Measurements from ENCODE around the gene PDE8A. TPM values are rescaled to one million over a fixed set of nuclear protein-coding genes. Genes with fewer than 3 reads are reported as not detected.

PDE8A gene
- total and polyA plus RNA-seq, 2 donors (not counting 3 experiments of a cell fraction or from before 2014, with no cell fraction given): 21.3 to 45.7 TPM

DNA sequence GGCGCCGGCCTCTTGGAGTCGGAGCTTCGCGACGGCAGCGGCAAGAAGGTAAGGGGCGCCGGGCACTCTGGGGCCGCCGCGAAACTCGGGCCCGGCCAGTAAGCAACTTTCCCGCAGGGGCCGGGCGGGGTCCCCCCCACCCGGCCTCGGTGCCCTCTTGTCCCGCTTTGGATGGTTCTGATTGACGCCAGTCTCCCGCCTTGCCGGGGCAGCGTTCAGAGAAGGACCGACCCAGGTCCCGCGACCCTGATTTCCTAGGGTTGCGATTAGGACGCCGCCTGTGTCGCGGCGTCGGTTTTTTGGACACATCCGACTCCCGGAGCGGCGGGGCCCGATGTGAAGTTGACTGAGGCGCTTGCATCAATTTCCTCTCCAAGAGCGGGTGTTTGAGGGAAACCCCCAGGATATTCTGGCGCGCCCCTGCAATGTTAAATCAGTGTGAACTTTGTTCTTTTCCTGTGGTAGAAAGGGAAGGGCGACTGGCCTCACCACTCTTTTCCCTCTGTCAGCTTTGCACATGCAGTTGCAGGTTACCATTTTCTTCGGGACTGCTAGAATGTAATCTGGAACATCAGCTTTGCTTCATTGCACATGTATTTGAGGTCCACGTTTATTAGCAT is 755 bp downstream of the PDE8A start:
- peak overlapping the region; percentile 87 for H3K9ac ChIP-seq (replicated peaks; ENCODE audit: extremely low read depth, insufficient read depth, low read length)
- no TSS peak for BruUV-seq (replicated peaks)

DNA sequence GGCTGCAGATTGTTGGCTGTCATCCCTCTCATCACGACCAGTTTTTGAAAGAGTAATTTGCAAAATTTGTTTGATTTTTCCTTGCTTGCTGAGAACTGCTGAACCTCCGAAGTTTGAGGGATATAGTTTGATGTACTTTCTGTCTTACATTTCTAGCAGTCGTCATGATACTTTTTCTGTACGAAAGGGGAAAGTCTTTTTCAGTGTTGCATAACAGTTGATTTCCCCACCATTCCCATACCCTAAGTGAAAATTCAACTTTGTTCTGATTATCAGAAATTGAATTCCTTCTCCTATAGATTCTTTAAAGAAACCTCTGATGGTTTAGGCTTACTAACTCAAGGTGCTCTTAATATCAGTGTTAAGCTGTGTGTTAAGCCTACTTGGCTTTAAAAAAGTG is 1.6 kb downstream of the PDE8A start:
- POLR2A ChIA-PET: no interaction called here
- peak overlapping the region; percentile 98 for H3K4me2 ChIP-seq (ENCODE audit: insufficient read depth, low read length)
- peak overlapping the region in 2 of 3 experiments; percentile 84 to 86 for H3K4me3 ChIP-seq (replicated peaks in 1 of 3; ENCODE audit: insufficient read depth in 1 of 3, low read depth in 1 of 3, low read length in 3 of 3)
- FAIRE-seq: no peak
- no peaks in the 10 kb centered on the region for H3K27me3 ChIP-seq (ENCODE audit: control insufficient read depth in 2 of 2, insufficient read depth in 2 of 2, low read length in 2 of 2)
- no peak for TF ChIP-seq POLR2AphosphoS5 (IDR thresholded peaks at IDR 0.05; ENCODE audit: insufficient read depth, low read depth, low read length)
- no peak for TF ChIP-seq MYC (IDR thresholded peaks at IDR 0.05; ENCODE audit: low read depth, low read length)
- TF ChIP-seq, protein P1, sequence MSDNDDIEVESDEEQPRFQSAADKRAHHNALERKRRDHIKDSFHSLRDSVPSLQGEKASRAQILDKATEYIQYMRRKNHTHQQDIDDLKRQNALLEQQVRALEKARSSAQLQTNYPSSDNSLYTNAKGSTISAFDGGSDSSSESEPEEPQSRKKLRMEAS (IDR thresholded peaks at IDR 0.05; ENCODE audit: insufficient read depth, insufficient read length): no peak
- no peak for TF ChIP-seq POLR2A (IDR thresholded peaks at IDR 0.05; ENCODE audit: low read depth, low read length)
- no peak for TF ChIP-seq JUN (IDR thresholded peaks at IDR 0.05; ENCODE audit: borderline replicate concordance, insufficient read depth, insufficient read length, low read depth)
- TF ChIP-seq, protein P2, sequence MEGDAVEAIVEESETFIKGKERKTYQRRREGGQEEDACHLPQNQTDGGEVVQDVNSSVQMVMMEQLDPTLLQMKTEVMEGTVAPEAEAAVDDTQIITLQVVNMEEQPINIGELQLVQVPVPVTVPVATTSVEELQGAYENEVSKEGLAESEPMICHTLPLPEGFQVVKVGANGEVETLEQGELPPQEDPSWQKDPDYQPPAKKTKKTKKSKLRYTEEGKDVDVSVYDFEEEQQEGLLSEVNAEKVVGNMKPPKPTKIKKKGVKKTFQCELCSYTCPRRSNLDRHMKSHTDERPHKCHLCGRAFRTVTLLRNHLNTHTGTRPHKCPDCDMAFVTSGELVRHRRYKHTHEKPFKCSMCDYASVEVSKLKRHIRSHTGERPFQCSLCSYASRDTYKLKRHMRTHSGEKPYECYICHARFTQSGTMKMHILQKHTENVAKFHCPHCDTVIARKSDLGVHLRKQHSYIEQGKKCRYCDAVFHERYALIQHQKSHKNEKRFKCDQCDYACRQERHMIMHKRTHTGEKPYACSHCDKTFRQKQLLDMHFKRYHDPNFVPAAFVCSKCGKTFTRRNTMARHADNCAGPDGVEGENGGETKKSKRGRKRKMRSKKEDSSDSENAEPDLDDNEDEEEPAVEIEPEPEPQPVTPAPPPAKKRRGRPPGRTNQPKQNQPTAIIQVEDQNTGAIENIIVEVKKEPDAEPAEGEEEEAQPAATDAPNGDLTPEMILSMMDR (IDR thresholded peaks at IDR 0.05; ENCODE audit: extremely low read depth in 1 of 2, insufficient read depth in 1 of 2, low read depth in 1 of 2, low read length in 2 of 2): no peak
- no peak for TF ChIP-seq EZH2 (IDR thresholded peaks at IDR 0.05; ENCODE audit: borderline replicate concordance, low read depth, low read length, severe bottlenecking)
- no peak for TF ChIP-seq GATA2 (IDR thresholded peaks at IDR 0.05; ENCODE audit: insufficient read depth, insufficient read length, low read depth, low read length)
- peaks cover 16% of the 10 kb centered on the region for H3K4me1 ChIP-seq (ENCODE audit: control insufficient read depth, extremely low read depth, insufficient read depth, low read length)
- DNase-seq (ENCODE audit: low read depth, low spot score): peak; percentile 18
- no peaks in the 10 kb centered on the region for H3K9me3 ChIP-seq (replicated peaks; ENCODE audit: control insufficient read depth, insufficient read depth, low read length)
- CTCF ChIA-PET: interaction anchor here (0.8 to 4.0 kb wide), 10 partner anchors 20 to 384 kb away, joined by 3 to 21 read pairs (median 3); no protein-coding TSS in a partner anchor
- H3K27ac ChIP-seq (ENCODE audit: insufficient read depth, low read depth, low read length): no peak overlapping the region
- no peaks in the 10 kb centered on the region for H4K20me1 ChIP-seq (replicated peaks; ENCODE audit: control insufficient read depth, extremely low read depth, insufficient read depth, low read length)
- no peak overlapping the region for H2AFZ ChIP-seq (ENCODE audit: low read depth, low read length)
- H3K79me2 ChIP-seq (ENCODE audit: control insufficient read depth, insufficient read depth, low read length): peaks cover 48% of the 10 kb centered on the region
- H3K36me3 ChIP-seq (ENCODE audit: control insufficient read depth in 2 of 2, extremely low read depth in 1 of 2, insufficient read depth in 2 of 2, low read length in 2 of 2): no peaks in the 10 kb centered on the region
- no TSS peak for BruUV-seq (replicated peaks)
- dilution Hi-C loops (cut with MboI; ENCODE audit: extremely low pct_ligation_motif_present, low sequenced_read_pairs) (no loop called here), intact Hi-C loops (cut with micrococcal nuclease) (loop anchor here (5.0 kb wide), 1 partner anchor 44 kb away; no protein-coding TSS in a partner anchor)
- no peaks in the 10 kb centered on the region for H3K9me1 ChIP-seq (replicated peaks; ENCODE audit: control insufficient read depth, extremely low read depth, insufficient read depth, low read length)
- H3K9ac ChIP-seq (replicated peaks; ENCODE audit: extremely low read depth, insufficient read depth, low read length): no peak overlapping the region

More for the DNA sequence above, 755 bp downstream of the PDE8A start:
- Histone ChIP-seq H3K4me1 (ENCODE audit: control insufficient read depth, extremely low read depth, insufficient read depth, low read length) (peaks cover 16% of the 10 kb centered on the region), H3K9me3 (replicated peaks; ENCODE audit: control insufficient read depth, insufficient read depth, low read length) (no peaks in the 10 kb centered on the region), H4K20me1 (replicated peaks; ENCODE audit: control insufficient read depth, extremely low read depth, insufficient read depth, low read length) (no peaks in the 10 kb centered on the region), H3K4me2 (ENCODE audit: insufficient read depth, low read length) (peak overlapping the region; percentile 98), H3K79me2 (ENCODE audit: control insufficient read depth, insufficient read depth, low read length) (peaks cover 43% of the 10 kb centered on the region), H3K36me3 (ENCODE audit: control insufficient read depth in 2 of 2, extremely low read depth in 1 of 2, insufficient read depth in 2 of 2, low read length in 2 of 2) (no peaks in the 10 kb centered on the region), H2AFZ (ENCODE audit: low read depth, low read length) (peak overlapping the region; percentile 88), H3K4me3 (replicated peaks in 1 of 3; ENCODE audit: insufficient read depth in 1 of 3, low read depth in 1 of 3, low read length in 3 of 3) (peak overlapping the region; percentile 63 to 86 (median 84)), H3K27ac (ENCODE audit: insufficient read depth, low read depth, low read length) (peak overlapping the region; percentile 90), H3K9me1 (replicated peaks; ENCODE audit: control insufficient read depth, extremely low read depth, insufficient read depth, low read length) (no peaks in the 10 kb centered on the region), H3K27me3 (ENCODE audit: control insufficient read depth in 2 of 2, insufficient read depth in 2 of 2, low read length in 2 of 2) (no peaks in the 10 kb centered on the region)
- TF ChIP-seq POLR2AphosphoS5 (IDR thresholded peaks at IDR 0.05; ENCODE audit: insufficient read depth, low read depth, low read length): no peak
- TF ChIP-seq FOS (IDR thresholded peaks at IDR 0.05; ENCODE audit: borderline replicate concordance, insufficient read depth, low read length): no peak
- TF ChIP-seq JUN (IDR thresholded peaks at IDR 0.05; ENCODE audit: borderline replicate concordance, insufficient read depth, insufficient read length, low read depth): no peak
- intact Hi-C loops (cut with micrococcal nuclease) (loop anchor here (5.0 kb wide), 1 partner anchor 45 kb away; no protein-coding TSS in a partner anchor), dilution Hi-C loops (cut with MboI; ENCODE audit: extremely low pct_ligation_motif_present, low sequenced_read_pairs) (no loop called here)
- ChIA-PET CTCF (interaction anchor here (0.9 to 4.0 kb wide), 10 partner anchors 17 to 383 kb away, joined by 3 to 21 read pairs (median 4); no protein-coding TSS in a partner anchor), POLR2A (no interaction called here)
- peak; percentile 71 for FAIRE-seq
- peak; percentile 58 for DNase-seq (ENCODE audit: low read depth, low spot score)
